ENCODE measurements around the gene TMF1.
A peak's percentile ranks its signal among the peaks of the same experiment; 100 is the strongest.

The TMF1 gene, protein sequence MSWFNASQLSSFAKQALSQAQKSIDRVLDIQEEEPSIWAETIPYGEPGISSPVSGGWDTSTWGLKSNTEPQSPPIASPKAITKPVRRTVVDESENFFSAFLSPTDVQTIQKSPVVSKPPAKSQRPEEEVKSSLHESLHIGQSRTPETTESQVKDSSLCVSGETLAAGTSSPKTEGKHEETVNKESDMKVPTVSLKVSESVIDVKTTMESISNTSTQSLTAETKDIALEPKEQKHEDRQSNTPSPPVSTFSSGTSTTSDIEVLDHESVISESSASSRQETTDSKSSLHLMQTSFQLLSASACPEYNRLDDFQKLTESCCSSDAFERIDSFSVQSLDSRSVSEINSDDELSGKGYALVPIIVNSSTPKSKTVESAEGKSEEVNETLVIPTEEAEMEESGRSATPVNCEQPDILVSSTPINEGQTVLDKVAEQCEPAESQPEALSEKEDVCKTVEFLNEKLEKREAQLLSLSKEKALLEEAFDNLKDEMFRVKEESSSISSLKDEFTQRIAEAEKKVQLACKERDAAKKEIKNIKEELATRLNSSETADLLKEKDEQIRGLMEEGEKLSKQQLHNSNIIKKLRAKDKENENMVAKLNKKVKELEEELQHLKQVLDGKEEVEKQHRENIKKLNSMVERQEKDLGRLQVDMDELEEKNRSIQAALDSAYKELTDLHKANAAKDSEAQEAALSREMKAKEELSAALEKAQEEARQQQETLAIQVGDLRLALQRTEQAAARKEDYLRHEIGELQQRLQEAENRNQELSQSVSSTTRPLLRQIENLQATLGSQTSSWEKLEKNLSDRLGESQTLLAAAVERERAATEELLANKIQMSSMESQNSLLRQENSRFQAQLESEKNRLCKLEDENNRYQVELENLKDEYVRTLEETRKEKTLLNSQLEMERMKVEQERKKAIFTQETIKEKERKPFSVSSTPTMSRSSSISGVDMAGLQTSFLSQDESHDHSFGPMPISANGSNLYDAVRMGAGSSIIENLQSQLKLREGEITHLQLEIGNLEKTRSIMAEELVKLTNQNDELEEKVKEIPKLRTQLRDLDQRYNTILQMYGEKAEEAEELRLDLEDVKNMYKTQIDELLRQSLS

DNA sequence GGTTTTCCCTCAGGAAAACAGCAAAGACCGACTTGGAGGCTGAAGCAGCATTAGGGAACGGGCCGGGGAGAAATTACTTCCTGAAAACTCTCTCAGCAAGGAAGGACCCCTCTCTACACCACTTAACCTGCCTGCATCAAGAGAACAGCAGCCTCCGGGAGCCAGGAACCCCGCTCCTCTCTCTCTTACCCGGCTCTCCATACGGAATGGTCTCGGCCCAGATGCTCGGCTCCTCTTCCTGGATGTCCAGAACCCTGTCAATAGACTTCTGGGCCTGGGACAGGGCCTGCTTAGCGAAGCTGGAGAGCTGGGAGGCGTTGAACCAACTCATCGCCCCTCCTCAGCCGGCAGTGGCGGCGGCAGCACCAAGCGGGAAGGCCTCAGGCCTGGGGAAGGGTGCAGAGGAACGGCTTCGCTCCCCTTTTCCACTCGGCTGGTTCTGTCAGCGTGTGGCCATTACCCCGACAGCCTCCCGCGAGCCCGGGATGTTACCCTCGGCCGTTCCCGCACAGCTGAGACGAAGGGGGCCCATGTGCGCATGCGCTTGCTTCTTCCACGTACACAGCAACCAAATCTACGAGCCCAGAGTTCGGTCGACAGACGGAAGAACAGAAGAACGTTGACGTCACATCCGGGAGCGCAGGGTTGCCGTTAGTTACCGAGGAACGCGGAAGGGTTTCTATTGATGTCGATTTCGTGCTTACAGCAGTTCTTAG is at the start of gene TMF1:
TMF1 (minus strand) TSS at position 578 of the 716 bp plus-strand sequence; CDS start at position 331, 247 bp downstream.
- DNase-seq (ENCODE audit: low read depth in 2 of 2) = peak; percentile 90 to 96

DNA sequence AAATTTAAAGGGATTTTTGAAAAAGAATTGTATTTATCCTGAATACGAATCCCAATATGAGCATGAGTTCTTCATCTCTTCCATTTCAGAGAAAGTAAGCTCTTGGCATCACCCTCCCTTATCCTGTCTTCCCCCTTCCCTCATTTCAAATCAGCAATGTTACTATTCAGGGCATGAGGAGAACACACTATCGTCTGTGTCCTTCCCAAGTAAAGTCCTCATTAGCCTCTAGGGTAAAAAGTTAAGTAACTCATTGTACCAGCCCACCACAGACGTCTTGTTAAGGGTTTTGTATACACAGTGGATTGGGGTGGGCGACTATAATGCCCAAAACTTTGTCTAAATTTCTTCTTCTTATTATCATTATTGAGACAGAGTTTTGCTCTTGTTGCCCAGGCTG is 47.4 kb upstream of the TMF1 start:
- DNase-seq (ENCODE audit: low read depth in 2 of 2) = no peak

DNA sequence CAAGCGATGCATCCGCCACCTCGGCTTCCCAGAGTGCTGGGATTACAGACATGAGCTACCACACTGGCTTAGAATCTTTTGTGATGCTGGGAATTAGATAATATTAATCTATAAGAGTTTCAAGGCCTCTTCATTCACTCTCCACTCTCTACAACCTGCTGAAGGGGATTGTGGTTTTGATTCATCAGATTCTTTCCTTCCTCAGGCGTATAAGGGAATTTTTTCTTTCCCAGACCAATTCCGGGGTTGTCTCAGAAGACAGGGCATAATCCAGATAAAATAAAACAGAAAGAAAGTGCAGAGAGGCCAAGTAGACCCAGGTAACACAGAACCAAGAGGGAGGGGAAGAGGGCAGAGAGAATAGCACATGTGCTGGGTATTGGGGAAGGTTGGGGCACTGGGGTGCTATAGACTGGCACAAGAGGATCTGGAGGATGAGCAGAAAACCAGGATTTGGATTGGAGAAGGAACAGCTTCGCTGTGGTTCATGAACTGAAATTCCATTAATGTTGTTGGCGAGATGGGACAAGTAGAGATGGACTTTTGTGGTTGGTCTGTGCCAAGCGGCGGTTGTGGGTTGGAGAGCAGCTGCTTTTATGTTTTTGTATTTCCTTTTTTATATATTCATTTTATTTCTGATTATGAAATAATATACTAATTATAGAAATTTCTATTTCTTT is 45.4 kb upstream of the TMF1 start:
- DNase-seq (ENCODE audit: low read depth in 2 of 2) = no peak

DNA sequence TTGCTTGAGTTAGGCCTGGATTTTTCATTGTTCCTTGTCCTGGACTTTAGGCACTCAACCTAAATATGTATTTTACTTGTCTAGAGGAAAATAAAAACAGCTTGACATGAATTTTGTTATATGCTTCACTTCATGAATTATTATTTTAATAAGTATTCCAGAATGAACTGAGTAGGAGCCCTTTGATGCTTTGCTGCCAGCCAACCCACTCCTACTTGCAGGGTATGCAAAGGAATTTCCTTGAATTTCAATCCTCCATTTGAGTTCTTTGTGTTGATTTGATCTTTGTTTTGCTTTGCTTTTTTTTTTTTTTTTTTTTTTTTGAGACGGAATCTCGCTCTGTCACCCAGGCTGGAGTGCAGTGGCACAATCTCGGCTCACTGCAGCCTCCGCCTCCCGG is 44.2 kb upstream of the TMF1 start:
- no peak for DNase-seq (ENCODE audit: low read depth in 2 of 2)

DNA sequence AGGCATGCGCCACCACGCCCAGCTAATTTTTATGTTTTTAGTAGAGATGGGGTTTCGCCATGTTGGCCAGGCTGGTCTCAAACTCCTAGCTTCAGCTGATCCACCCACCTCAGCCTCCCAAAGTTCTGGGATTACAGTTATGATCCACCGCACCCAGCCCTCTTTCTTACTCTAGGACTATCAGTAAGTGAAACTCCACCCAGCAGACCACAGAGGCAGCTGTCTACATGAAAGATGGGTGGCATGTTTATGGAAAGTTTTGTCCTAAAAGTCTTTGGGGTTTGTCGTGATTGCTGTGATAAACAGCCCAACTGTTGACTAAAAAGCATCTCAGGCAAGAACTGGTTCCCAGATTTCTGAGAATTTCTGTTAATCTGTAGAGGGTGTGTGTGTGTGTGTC is 43.5 kb upstream of the TMF1 start:
- no peak for DNase-seq (ENCODE audit: low read depth in 2 of 2)

DNA sequence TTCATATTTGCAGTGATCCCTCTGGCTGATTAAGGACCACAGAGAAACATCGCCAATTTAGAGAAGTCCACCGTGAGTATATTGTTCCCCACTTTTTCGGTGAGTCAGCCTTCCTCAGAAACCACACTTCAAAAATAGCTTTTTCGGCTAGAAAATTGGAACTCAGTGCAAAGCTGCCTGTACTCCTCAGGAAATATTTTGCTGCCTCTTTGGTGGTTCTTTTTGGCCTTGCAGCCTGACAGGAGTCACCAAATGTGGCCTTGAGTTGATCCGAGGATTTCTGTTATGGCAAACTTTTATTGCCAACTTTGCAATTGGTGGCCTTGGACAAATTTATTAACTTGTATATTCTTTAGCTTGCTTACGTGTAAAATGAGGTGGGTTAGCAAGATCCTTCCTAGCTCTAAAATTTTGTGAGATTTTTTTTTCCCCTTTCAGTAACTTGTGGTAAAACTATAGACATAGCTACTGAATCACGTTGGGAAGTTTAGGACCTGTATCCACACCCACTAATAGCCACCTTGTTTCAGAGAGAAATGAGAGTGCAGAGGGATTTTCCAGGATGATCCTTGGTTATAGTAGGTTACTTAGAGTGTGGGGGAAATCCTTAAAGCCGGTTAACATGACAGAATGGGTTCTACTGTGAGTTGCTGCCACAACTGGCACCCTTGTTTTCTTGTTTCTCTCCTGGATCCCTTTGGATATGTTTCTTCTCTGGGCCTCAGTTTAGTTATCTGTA is 42.5 kb upstream of the TMF1 start:
- DNase-seq (ENCODE audit: low read depth in 2 of 2) = no peak

DNA sequence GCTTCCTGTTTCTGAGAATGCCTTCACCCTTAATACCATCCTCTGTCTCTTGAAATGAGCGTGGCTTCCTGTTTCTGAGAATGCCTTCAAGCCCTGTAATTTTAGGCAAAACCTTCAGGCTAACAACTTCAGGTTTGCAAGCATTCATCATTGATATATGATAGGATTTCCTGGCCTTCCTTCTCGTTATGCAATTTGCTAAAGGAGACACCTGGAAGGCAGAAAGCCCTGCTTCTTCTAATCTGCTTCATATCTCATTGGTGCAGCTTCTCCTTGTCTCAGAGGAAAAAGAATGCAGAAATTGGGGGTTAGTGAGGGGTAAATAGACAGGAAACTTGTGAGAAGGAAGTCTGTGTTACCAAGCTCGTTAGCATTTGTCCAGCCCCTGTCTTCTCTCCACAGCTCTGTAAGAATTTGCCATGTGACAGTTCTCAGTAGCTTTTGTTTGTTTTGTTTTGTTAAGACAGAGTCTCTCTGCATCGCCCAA is 39.9 kb upstream of the TMF1 start:
- DNase-seq (ENCODE audit: low read depth in 2 of 2) = no peak

DNA sequence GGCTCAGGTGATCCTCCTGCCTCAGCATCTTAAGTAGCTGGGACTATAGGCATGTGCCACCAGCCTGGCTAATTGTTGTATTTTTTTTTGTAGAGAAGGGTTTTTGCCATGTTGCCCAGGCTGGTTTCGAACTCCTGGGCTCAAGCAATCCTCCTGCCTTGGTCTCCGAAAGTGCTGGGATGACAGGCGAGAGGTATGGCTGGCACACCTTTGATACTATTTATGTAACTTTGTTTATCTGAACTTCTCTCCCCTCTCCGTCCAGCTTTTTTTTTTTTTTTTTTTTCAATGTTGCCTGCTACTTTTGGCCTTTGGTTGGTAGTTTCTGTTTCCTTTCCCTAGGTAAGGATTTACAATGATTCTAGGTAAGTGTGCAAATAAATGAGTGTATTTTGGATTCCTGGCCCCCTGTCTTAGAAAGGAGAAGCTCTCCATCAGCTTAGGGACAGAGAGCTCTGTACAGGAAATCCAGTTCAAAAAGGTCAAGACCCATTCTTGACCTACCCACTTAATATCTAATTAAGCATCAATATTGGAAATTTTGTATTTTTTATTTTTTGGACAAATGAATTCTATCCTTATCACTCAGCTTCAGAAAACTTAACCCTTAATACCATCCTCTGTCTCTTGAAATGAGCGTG is 39.4 kb upstream of the TMF1 start:
- DNase-seq (ENCODE audit: low read depth in 2 of 2) = no peak

DNA sequence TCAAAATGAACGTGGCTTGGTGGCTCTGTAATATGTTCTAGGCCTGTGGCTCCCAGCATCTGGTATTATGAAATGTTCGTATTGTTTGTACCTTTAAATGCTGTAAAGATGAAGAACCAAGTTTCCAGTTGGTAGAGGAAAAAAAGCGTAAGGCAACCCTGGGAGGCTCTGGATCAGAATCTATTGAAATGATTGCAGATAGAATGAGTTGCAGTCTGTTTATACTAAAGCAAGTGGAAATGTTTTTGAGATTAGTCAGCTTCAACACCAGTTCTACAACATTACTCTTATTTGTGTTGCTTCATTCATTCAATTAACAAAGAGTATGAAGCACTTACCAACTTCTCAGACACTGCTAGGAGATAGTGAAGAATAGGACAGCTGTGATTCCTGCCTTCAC is 37.9 kb upstream of the TMF1 start:
- no peak for DNase-seq (ENCODE audit: low read depth in 2 of 2)

DNA sequence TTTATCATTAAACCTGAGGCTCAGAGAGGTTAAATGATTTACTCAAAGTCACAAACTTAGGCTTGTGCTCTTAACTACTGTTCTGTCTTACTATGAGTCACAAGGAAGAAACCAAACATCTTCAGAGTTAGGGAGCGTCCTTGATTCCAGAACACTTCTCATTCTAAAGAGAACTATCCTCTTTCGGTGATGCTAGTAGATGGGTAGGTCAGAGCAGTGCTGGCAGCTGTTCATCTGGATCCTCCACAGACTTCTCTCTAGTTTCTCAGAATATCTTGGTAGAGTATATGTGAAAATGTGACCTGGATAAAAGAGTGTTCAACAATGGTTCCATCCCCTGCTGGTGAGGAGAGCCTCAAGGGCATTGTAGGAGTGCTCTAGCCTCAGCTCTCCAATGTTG is 35.9 kb upstream of the TMF1 start:
- no peak for DNase-seq (ENCODE audit: low read depth in 2 of 2)

DNA sequence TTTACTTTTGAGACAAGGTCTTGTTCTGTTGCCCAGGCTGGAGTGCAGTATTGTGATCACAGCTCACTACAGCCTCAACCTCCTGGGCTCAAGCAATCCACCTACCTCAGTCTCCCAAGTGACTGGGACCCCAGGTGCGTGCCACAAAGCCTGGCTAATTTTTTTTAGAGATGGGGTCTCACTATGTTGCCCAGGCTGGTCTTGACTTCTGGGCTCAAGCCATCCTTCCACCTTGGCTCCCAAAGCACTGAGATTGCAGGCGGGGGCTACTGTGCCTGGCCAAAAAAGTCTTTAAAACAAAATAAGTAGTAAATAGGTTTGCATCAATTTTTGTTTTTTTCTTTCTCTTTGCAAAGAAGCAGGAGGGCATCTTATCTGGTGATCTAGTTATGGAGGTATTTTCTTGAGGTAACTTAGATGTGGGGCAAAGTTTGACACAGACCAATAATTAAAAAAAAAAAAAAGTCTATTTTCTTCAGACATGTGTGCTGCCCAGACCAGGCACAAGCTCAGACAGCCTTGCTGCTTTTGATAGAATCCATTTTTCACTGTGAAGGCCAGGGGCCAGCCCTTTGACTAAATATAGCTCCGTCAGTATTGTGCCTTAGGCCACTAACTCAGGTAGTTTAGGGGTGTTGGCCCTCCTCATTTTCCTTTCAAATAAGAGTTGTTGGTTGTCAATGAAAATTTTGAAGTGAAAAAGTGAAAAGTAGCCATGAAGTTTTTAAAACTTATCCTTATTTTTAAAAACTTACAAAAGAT is 35.1 kb upstream of the TMF1 start:
- no peak for DNase-seq (ENCODE audit: low read depth in 2 of 2)

DNA sequence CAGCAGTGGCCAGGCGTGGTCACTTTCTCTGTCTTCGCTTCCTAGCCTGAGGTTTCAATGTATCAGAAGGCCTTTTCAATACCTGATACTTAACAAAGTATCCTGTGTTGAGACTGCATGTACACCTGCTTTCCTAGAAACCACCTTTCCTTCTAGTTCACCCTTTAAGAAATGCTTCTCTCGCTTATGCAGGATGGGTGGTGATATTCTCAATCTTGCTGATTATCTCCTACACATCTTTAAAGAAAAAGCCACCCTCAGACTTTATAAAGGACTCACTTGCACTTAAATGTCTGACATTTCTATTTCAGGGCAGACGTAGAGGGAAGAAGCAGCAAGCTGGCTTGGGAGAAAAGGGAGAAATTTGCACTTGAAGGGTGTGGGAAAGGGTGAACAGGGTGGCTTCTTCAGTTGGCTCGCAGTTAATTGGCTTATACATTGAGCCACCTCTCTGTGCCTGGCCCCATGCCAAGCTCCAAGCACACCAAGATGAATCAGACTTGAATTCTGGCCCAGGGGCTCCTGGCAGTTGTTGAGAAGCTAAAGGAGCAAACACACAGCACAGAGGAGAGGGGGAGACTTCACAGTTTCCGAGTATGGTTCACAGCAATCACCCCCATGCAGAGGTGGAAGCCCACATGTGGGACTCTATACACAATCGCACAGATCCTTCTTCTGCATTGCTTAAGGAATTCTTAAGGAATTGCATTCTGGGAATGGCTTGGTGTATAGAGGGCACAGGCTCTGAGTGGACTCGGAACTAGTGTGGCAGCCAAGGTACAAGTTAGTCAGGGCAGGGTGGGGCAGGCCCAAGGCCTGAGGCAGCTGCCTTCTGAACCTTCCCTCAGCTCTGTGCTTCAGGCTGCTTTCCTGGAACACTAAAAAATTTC is 33.9 kb upstream of the TMF1 start:
- DNase-seq (ENCODE audit: low read depth in 2 of 2) = peak; percentile 52 to 70

DNA sequence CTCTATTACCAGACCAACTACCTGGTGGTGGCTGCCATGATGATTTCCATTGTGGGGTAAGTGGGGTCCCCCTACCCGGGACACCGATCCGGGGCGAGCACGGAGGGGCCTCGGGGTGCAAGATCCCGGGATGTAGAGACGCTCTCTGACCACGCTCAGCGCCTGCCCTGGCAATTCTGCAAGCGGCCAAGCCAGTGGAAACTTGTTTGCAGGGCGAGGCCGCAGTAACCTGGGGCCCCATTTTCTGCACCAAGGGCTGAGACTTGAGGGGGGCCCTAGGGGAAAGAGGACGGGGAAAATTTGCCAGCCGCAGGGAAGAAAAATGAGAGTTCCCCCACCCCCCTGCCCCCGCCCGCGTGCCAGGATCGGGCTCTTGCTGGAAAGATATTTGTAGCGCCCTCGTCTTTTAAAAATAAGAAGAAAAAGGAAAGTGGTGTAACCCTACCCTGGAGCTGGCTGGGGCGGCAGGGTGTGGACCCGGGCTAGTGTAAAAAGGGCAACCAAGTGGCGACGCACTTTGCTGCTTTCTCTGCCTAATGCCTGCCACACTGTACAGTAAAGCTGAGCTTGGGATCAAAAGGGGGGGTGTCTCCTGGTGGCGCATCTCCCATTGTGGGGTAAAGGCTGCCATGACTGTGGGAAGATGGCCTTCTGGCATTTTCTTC is 33.2 kb upstream of the TMF1 start:
- no peak for DNase-seq (ENCODE audit: low read depth in 2 of 2)

DNA sequence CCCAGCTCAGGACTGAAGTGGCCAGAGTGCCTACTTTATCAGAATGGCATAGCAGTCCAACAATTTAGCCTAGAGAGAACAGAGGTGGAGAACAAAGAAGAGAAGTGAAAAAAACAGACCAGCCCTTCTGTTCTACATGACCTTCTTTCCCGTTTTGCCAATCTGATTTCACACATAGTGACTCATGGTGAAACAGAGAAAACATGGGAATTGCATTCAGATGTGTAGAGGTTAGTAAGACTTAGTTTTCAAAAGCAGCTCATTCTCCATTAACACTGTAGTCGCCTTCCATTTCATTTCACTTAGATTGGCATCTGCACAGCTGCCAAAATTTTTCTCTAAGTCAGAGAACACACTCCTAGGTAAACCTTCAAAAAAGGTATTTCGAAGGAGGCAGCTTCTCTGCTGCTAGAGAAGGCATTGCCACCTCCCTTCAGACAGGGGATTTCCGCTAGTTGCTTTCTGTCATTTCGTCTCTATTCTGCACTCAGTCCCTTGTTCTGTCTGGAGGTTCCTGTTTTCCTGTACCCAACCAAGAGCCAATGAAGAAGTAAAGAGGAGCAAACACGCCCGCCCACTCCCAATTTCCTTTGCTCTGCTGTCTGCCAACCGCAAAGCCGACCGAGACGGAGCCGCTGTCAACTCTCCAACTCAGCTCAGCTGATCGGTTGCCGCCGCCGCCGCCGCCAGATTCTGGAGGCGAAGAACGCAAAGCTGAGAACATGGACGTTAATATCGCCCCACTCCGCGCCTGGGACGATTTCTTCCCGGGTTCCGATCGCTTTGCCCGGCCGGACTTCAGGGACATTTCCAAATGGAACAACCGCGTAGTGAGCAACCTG is 32.4 kb upstream of the TMF1 start, which contains the start of gene ARL6IP5:
ARL6IP5 (plus strand) TSS at position 612 of the 842 bp plus-strand sequence; CDS start at position 723, 111 bp downstream.
- peak; percentile 77 to 84 for DNase-seq (ENCODE audit: low read depth in 2 of 2)

DNA sequence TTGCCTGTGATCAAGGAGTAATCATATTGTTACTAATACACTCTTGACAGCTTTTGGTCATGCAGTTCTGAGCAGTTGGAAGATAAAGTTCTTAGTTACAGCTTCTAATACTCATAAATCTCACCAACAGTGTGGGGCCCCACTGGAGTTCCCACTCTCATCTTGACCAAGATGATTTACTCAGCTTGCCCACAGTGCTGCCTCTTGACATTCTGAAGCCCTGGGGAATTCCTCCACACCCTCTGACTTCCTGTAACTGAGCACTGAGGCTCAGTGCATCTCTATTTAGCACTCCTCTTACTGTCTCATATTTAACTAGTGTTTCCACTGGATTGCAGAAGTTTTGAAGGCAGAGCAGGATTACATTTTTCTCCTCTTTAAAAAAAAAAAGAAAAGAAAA is 30.7 kb upstream of the TMF1 start:
- DNase-seq (ENCODE audit: low read depth in 2 of 2) = peak in 1 of 2 donors; percentile 71

DNA sequence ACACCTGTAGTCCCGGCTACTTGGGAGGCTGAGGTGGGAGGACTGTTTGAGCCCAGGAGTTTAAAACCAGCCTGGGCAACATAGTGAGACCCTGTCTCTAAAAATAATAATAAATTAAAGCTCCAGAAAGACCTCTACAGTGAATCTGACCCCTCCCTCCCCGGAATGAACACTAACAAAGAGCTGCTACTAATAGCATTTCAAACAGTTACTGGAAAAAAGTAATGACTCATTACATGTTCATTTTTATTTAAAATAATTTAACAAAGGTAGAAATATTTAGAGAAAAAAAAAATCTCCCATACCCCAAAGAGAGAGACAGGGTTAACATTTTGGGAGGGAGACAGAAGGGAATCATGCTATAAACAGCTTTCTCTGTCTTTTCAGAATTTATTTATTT is 30.2 kb upstream of the TMF1 start:
- no peak for DNase-seq (ENCODE audit: low read depth in 2 of 2)

Data from stimulated activated CD8-positive, alpha-beta memory T cell treated with anti-CD3 and anti-CD28 coated beads, Interleukin-15, amount 100 ng/mL, for 4 hours (primary cell).